Neural cell (in vitro differentiated cells): ENCODE results near the gene IPO4.

ENCODE experiments used
- EP300 ChIP-seq: fragments of 450-650 bp; conservative IDR thresholded peaks from 2 replicates; pipeline ENCODE4 v1.6.1; 2014; ENCODE audit warnings: antibody characterized with exemption, mild to moderate bottlenecking, moderate library complexity; ENCODE audit not compliant: poor library complexity, severe bottlenecking
- EZH2 ChIP-seq: fragments of 200-600, 300-800 bp; shearing (Covaris generic), sonication (generic); IDR thresholded peaks from 2 replicates; pipeline ENCODE4 v1.6.1; 2014; ENCODE audit warnings: antibody characterized with exemption, low read length, borderline replicate concordance, mild to moderate bottlenecking; ENCODE audit not compliant: insufficient read depth, poor library complexity, severe bottlenecking
- POLR2AphosphoS5 ChIP-seq: IDR thresholded peaks from 2 replicates; pipeline ENCODE4 v1.6.1; 2012
- SMC3 ChIP-seq: fragments of 450-650 bp; conservative IDR thresholded peaks from 2 replicates; pipeline ENCODE4 v1.6.1; 2014; ENCODE audit warnings: antibody characterized with exemption, mild to moderate bottlenecking, moderate library complexity; ENCODE audit not compliant: poor library complexity
- TAF1 ChIP-seq: IDR thresholded peaks from 2 replicates; pipeline ENCODE4 v1.6.1; 2012; ENCODE audit warnings: low read depth
- TF ChIP-seq, protein P1 (sequence below): fragments of 450-650 bp; IDR thresholded peaks from 2 replicates; pipeline ENCODE4 v1.5.1; 2014; ENCODE audit warnings: antibody characterized with exemption, mild to moderate bottlenecking, moderate library complexity; ENCODE audit not compliant: poor library complexity, severe bottlenecking
- TF ChIP-seq, protein P2 (sequence below): IDR thresholded peaks from 2 replicates; pipeline ENCODE4 v1.6.1; 2012; ENCODE audit warnings: borderline replicate concordance

DNA sequence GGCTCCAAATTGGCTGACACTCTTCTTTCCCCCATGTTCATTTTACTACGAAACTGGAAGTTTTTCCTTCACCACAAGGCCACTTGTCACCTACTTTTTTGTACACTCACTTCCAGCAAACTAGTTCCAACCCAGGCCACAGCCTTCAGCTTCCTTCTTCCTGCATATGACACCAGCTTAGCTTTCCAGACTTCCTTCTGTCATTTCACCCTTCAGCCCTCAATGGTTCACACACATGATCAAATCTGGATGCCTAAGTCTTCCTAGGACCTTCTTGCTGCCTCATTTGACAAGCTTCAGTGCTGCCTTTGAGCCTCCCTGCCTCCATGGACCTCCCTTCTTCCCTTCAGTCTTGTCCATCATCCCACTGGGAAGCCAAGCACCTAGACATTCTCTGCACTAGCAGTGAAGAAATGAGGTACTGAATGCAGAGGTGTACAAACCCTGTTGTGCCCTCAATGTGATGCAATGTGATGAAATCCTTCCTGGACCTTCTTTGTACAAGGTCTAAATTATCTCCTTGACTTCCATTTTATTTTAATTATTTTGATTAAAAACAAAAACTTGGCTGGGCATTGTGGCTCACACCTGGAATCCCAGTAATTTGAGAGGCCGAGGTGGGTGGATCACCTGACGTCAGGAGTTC lies 21.0 kb downstream of the IPO4 start:
- TF ChIP-seq, protein P1, sequence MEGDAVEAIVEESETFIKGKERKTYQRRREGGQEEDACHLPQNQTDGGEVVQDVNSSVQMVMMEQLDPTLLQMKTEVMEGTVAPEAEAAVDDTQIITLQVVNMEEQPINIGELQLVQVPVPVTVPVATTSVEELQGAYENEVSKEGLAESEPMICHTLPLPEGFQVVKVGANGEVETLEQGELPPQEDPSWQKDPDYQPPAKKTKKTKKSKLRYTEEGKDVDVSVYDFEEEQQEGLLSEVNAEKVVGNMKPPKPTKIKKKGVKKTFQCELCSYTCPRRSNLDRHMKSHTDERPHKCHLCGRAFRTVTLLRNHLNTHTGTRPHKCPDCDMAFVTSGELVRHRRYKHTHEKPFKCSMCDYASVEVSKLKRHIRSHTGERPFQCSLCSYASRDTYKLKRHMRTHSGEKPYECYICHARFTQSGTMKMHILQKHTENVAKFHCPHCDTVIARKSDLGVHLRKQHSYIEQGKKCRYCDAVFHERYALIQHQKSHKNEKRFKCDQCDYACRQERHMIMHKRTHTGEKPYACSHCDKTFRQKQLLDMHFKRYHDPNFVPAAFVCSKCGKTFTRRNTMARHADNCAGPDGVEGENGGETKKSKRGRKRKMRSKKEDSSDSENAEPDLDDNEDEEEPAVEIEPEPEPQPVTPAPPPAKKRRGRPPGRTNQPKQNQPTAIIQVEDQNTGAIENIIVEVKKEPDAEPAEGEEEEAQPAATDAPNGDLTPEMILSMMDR: no peak
- TF ChIP-seq TAF1 (no peak), EP300 (no peak), POLR2AphosphoS5 (no peak), EZH2 (no peak), SMC3 (no peak)
- TF ChIP-seq, protein P2, sequence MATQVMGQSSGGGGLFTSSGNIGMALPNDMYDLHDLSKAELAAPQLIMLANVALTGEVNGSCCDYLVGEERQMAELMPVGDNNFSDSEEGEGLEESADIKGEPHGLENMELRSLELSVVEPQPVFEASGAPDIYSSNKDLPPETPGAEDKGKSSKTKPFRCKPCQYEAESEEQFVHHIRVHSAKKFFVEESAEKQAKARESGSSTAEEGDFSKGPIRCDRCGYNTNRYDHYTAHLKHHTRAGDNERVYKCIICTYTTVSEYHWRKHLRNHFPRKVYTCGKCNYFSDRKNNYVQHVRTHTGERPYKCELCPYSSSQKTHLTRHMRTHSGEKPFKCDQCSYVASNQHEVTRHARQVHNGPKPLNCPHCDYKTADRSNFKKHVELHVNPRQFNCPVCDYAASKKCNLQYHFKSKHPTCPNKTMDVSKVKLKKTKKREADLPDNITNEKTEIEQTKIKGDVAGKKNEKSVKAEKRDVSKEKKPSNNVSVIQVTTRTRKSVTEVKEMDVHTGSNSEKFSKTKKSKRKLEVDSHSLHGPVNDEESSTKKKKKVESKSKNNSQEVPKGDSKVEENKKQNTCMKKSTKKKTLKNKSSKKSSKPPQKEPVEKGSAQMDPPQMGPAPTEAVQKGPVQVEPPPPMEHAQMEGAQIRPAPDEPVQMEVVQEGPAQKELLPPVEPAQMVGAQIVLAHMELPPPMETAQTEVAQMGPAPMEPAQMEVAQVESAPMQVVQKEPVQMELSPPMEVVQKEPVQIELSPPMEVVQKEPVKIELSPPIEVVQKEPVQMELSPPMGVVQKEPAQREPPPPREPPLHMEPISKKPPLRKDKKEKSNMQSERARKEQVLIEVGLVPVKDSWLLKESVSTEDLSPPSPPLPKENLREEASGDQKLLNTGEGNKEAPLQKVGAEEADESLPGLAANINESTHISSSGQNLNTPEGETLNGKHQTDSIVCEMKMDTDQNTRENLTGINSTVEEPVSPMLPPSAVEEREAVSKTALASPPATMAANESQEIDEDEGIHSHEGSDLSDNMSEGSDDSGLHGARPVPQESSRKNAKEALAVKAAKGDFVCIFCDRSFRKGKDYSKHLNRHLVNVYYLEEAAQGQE: no peak
